Activated CD8-positive, alpha-beta T cell treated with anti-CD3 and anti-CD28 coated beads for 36 hours (primary cell): ENCODE results near the gene WNT7B. TPM values are rescaled to one million over a fixed set of nuclear protein-coding genes. Genes with fewer than 3 reads are reported as not detected.

Source experiments
- ATAC-seq: fragments of 200-7000 bp; cut with Tn5 transposase; one replicate; pipeline ENCODE4 v1.10.0; 2021; ENCODE audit warnings: mild to moderate bottlenecking, moderate library complexity
- CTCF ChIA-PET: fragments of 350-600 bp; sonication (Branson Sonifier 250); formaldehyde crosslinking; loops from one replicate; lab custom pipeline; 2021; ENCODE audit warnings: antibody characterized with exemption; lab: Charles Lee
- POLR2A ChIA-PET: fragments of 350-600 bp; sonication (Branson Sonifier 250); formaldehyde crosslinking; loops from one replicate; lab custom pipeline; 2021; ENCODE audit warnings: antibody characterized with exemption; lab: Charles Lee
- DNase-seq: peaks from one replicate; pipeline ENCODE4 v3.0.0-alpha.2; 2020
- H3K27ac Mint-ChIP-seq: one replicate; pipeline ENCODE4 v1.8.0; 2021; ENCODE audit warnings: mild to moderate bottlenecking, mixed read lengths
- H3K27me3 Mint-ChIP-seq: one replicate; pipeline ENCODE4 v1.8.0; 2021; ENCODE audit warnings: mixed read lengths
- H3K36me3 Mint-ChIP-seq: one replicate; pipeline ENCODE4 v1.8.0; 2021; ENCODE audit warnings: low read depth, mixed read lengths
- H3K4me1 Mint-ChIP-seq: one replicate; pipeline ENCODE4 v1.8.0; 2021; ENCODE audit warnings: low read depth, mixed read lengths
- H3K4me3 Mint-ChIP-seq: one replicate; pipeline ENCODE4 v1.8.0; 2021; ENCODE audit warnings: mild to moderate bottlenecking, moderate library complexity, mixed read lengths
- H3K9me3 Mint-ChIP-seq: one replicate; pipeline ENCODE4 v1.8.0; 2021; ENCODE audit warnings: mixed read lengths
- intact Hi-C: fragments of 100-400 bp; cut with micrococcal nuclease; formaldehyde crosslinking; loops from one replicate; pipeline ENCODE4 v1.10.0; 2022
- total RNA-seq, 2 experiments: library from RNA; stranded (reverse); gene quantifications; one replicate each; pipeline ENCODE4 v1.2.3, GENCODE V29; 2021
- TF ChIP-seq, protein P1 (sequence below): fragments of 200-600 bp; IDR thresholded peaks from one replicate; pipeline ENCODE4 v1.8.0; 2022; ENCODE audit warnings: antibody characterized with exemption, mild to moderate bottlenecking

The WNT7B gene
- total RNA-seq, 2 experiments from 2014 or later: not detected

DNA sequence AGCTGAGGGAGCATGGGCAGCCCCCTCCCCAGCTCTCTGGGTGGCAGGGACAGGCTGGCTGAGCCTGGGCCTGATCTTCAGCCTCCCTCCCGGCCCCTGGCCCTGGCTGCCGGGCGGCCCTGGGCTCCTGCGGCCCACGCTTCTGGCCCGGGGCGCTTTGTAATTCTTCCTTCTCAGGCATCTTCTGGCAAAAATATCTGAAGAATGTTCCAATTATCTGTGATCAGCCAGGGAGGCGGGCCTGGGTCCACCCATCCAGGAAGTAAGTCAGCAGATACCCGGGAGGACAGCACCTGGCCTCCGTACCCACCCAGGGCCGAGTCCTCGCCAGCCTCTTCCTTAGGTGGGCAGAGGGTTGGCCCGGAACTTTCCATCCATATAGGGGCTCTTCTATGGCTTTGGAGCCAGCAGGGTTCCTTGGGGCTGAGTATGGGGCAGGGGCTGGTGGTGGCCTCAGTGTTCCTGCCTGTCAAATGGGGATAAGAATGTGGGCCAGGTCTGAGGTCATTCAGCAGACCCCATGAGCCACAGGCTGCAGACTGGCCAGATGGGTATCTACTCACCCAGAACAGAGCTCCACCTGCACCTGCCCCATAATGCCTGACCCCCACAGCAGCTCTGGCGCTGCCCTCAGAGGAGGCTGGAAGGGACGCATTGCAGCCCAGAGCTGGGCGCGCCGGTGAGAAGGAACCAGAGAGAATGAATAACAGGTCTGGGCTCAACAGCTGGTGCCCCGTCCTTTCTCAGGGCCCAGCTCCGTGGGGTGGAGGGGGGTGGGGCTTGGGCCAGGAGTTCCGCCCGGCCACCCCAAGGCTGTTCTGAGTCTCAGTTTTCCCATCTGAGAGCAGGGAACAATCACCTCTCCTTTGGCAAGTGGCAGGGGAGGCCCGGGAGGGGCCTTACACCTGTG is 16.2 kb downstream of the WNT7B start:
- no peak for DNase-seq
- CTCF ChIA-PET: no interaction called here
- peaks cover 1% of the 10 kb centered on the region for H3K27me3 Mint-ChIP-seq
- no peaks in the 10 kb centered on the region for H3K9me3 Mint-ChIP-seq
- H3K36me3 Mint-ChIP-seq: no peaks in the 10 kb centered on the region
- TF ChIP-seq, protein P1, sequence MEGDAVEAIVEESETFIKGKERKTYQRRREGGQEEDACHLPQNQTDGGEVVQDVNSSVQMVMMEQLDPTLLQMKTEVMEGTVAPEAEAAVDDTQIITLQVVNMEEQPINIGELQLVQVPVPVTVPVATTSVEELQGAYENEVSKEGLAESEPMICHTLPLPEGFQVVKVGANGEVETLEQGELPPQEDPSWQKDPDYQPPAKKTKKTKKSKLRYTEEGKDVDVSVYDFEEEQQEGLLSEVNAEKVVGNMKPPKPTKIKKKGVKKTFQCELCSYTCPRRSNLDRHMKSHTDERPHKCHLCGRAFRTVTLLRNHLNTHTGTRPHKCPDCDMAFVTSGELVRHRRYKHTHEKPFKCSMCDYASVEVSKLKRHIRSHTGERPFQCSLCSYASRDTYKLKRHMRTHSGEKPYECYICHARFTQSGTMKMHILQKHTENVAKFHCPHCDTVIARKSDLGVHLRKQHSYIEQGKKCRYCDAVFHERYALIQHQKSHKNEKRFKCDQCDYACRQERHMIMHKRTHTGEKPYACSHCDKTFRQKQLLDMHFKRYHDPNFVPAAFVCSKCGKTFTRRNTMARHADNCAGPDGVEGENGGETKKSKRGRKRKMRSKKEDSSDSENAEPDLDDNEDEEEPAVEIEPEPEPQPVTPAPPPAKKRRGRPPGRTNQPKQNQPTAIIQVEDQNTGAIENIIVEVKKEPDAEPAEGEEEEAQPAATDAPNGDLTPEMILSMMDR: no peak
- H3K4me1 Mint-ChIP-seq: no peaks in the 10 kb centered on the region
- intact Hi-C loops: no loop called here
- no peak overlapping the region for H3K4me3 Mint-ChIP-seq
- H3K27ac Mint-ChIP-seq: no peak overlapping the region
- POLR2A ChIA-PET: no interaction called here
- ATAC-seq: no peak

DNA sequence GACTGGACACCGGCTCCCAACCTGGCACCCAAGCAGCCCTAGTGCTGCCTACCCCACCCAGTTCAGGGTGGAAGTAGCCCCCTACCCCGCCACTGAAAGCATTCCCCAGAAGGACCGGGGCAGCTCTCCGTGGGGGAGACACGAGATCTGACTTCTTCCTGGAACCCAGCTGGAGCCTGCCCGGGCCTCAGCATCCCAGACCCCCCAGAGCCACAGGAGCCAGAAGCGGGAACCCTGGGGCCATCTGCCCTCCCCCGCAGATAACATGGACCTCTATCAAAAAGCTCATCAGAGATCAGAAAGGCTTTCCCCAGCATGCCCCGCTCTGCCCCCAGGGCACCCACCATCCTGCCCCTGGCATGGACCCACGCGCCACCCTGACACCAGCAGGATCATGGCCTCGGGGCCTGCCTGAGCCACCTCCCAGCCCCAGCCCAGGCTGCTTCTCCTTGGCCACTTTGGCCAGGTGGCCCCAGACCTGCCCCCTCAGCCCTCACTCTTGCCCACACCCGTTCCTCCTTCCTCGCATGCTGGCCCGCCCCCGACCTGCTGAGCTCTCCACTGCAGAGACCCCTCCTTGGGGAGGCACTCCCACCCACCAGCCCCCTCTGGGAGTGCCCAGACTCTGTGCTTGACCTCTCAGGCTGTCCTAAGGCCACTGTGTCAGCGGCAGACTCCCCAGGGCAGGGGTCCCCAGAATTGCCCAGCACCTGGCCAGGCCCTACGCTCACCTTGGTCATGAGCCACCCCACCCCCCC is 17.1 kb downstream of the WNT7B start:
- Mint-ChIP-seq H3K36me3 (no peaks in the 10 kb centered on the region), H3K4me3 (no peak overlapping the region), H3K27ac (no peak overlapping the region), H3K27me3 (no peaks in the 10 kb centered on the region), H3K9me3 (no peaks in the 10 kb centered on the region), H3K4me1 (no peaks in the 10 kb centered on the region)
- intact Hi-C loops: no loop called here
- ChIA-PET CTCF (interaction anchor here (1.1 kb wide), 1 partner anchor 315 kb away, joined by 3 read pairs; no protein-coding TSS in a partner anchor), POLR2A (no interaction called here)
- TF ChIP-seq, protein P1: no peak
- no peak for ATAC-seq
- DNase-seq: no peak

DNA sequence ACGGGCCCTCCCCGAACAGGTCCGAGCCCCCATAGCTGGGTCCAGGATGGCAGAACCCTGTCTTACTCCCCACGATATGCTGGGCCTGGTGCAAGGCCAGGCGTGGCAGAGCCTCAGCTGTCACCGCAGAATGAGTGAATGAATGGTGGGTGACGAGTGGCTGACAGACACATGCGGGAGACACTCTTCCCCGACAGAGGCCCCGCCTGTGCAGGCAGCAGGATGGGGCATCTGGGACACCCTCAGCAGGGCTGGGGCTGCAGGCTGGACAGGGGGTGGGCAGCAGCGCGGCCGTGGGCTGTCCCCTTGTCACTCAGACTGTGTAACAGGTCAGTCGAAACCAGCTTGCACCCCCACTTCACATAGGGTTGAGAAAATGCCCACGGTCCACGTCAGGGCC is 18.0 kb downstream of the WNT7B start:
- DNase-seq (no peak), ATAC-seq (no peak)
- H3K27me3 Mint-ChIP-seq: peaks cover 2% of the 10 kb centered on the region
- intact Hi-C loops: no loop called here
- H3K9me3 Mint-ChIP-seq: no peaks in the 10 kb centered on the region
- no peaks in the 10 kb centered on the region for H3K4me1 Mint-ChIP-seq
- no peaks in the 10 kb centered on the region for H3K36me3 Mint-ChIP-seq
- ChIA-PET POLR2A (interaction anchor here (0.5 kb wide), 1 partner anchor 873 kb away, joined by 3 read pairs; no protein-coding TSS in a partner anchor), CTCF (interaction anchor here (1.1 kb wide), 1 partner anchor 314 kb away, joined by 3 read pairs; no protein-coding TSS in a partner anchor)
- H3K4me3 Mint-ChIP-seq: no peak overlapping the region
- TF ChIP-seq, protein P1: no peak
- H3K27ac Mint-ChIP-seq: no peak overlapping the region

DNA sequence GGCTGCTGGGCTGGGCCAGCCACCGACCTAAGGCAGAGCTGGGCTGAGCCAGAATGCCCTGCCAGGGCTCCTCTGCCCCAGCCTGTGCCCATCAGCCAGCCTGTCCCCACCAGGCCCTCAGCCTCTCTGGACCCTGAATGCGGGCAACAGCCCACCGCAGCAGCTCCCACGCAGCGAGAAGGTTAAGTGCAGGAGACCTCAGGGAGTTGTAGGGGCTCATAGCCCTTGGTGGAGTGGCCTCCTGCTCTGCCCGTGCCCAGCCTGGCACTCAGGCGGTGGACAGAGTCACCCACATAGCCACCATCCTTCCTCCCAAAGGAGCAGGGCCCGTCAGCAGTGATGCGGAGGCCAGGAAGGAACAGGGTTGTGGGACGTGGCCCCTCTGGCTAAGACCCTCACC is 19.1 kb downstream of the WNT7B start:
- intact Hi-C loops: no loop called here
- ChIA-PET CTCF (no interaction called here), POLR2A (no interaction called here)
- no peak overlapping the region for H3K4me3 Mint-ChIP-seq
- no peaks in the 10 kb centered on the region for H3K36me3 Mint-ChIP-seq
- no peaks in the 10 kb centered on the region for H3K9me3 Mint-ChIP-seq
- DNase-seq: no peak
- H3K27ac Mint-ChIP-seq: no peak overlapping the region
- ATAC-seq: no peak
- peaks cover 7% of the 10 kb centered on the region for H3K27me3 Mint-ChIP-seq
- no peaks in the 10 kb centered on the region for H3K4me1 Mint-ChIP-seq
- TF ChIP-seq, protein P1: no peak
